GM19351 (cell line): ENCODE measurements around the gene PPP1R13B.

Experiments
- ATAC-seq: cut with Tn5 transposase; IDR thresholded peaks from one replicate; pipeline ENCODE4 v1.9.1; 2021; ENCODE audit warnings: mild to moderate bottlenecking, moderate library complexity; ENCODE audit not compliant: unreplicated experiment

Gene PPP1R13B

GRCh38 chr14:103745424-103745823 lies 102.0 kb downstream of the PPP1R13B start:
- no peak for ATAC-seq

GRCh38 chr14:103744621-103745395 lies 102.6 kb downstream of the PPP1R13B start:
- ATAC-seq = no peak

GRCh38 chr14:103743691-103744090 lies 103.7 kb downstream of the PPP1R13B start:
- ATAC-seq = no peak

GRCh38 chr14:103742499-103743255 lies 104.7 kb downstream of the PPP1R13B start:
- ATAC-seq = no peak

- ATAC-seq = no peak
Observed at GRCh38 chr14:103741876-103742275, 105.5 kb downstream of the PPP1R13B start.

- no peak for ATAC-seq
Observed at GRCh38 chr14:103740991-103741689, 106.2 kb downstream of the PPP1R13B start.

- no peak for ATAC-seq
Observed at GRCh38 chr14:103739793-103740501, 107.4 kb downstream of the PPP1R13B start.

GRCh38 chr14:103739466-103739792 lies 107.9 kb downstream of the PPP1R13B start:
- no peak for ATAC-seq

GRCh38 chr14:103738701-103739451 lies 108.5 kb downstream of the PPP1R13B start:
- no peak for ATAC-seq

- ATAC-seq = no peak
Observed at GRCh38 chr14:103738166-103738565, 109.2 kb downstream of the PPP1R13B start.

- ATAC-seq = no peak
Observed at GRCh38 chr14:103737432-103738045, 109.8 kb downstream of the PPP1R13B start.

GRCh38 chr14:103736546-103737431 lies 110.6 kb downstream of the PPP1R13B start:
- ATAC-seq = no peak

- ATAC-seq = no peak
Observed at GRCh38 chr14:103735815-103736545, 111.4 kb downstream of the PPP1R13B start.

GRCh38 chr14:103735439-103735814 lies 111.9 kb downstream of the PPP1R13B start:
- no peak for ATAC-seq

- ATAC-seq = no peak
Observed at GRCh38 chr14:103735022-103735421, 112.4 kb downstream of the PPP1R13B start.

GRCh38 chr14:103734081-103734888 lies 113.1 kb downstream of the PPP1R13B start:
- ATAC-seq = no peak

GRCh38 chr14:103733651-103734050 lies 113.7 kb downstream of the PPP1R13B start:
- no peak for ATAC-seq
